ENCODE data around the gene SORBS2. TPM values are rescaled to one million over a fixed set of nuclear protein-coding genes. Genes with fewer than 3 reads are reported as not detected.

The SORBS2 gene
- total RNA-seq, 3 donors from 2014 or later = 44.9 to 416 (median 53.7) TPM

DNA sequence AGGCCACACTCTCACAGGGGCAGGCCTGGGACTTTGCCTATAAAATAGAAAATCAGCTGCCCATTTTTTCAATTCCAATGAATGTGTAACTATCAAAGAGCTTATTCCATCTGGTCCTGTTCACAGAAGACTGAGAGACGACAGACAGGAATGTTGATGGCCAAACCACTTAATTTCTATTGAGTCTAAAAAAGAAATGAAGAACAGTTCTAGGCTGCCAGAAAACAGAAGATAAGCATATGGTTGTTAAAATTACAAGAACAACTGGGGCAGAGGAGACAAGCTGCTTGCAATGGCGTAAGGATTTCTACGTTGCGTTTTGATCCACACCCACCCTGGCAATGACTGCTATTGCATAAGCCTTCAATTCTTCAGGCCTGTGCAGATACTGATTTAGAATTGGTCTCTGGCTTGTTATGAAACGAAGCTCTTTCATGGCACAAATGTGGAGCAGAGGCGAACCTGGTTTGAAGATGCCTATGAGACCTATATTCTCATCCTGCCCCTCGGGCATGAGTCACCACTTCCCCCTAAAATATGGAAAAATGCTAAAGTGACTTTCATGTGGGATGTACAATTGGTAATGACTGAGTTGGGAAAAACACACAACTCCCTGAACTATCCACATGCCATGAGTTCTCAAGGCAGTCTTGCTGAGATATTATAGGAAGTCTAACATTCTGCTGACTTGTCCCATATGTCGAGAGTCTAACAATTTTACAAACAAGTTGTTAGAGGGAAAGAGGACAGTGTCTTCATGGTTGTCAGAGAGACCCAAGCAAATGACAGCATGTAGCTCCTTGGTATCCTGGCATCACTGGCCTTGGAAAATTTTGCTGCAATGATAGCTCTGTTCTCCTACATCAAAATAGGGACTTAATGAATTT is 37.9 kb upstream of the SORBS2 start:
- intact Hi-C loops (cut with DNase I, micrococcal nuclease) = no loop called here

DNA sequence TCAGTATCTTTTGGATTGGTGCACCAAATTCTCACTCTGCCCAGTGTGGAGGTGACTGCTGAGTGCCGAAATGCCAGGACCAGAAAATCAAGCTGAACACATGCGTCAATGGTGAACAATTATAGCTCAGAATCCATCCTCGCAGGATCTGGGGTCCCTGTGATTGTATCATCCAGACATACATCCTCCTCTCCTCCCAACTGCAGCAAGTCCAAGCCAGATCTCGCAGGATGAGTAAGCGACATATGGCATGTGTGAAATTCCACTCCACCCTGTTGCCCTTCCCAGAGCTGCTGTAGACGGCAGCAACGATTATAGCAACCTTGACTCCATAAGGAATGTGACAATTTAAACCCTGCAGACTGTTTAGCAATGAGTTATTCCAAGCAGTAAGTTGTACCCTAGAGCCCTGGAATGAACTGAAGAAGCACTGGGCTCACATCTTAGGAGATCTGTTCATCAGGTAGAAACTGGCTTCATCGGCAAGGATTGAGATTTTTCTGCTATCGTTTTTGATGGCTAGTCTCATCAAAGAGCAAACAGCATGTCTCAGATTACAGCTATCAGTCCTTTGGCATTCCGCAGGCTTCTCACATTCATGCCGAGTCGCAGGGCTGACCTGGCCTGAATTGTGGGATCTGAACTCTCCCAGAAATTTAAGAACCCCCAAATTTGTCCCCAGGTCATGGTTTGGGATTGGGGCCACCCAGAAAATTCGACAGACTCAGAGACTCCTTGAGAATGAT is 35.5 kb upstream of the SORBS2 start:
- intact Hi-C loops (cut with DNase I, micrococcal nuclease) = no loop called here
- peak in 1 of 3 donors; percentile 31 for DNase-seq
- ATAC-seq = peak; percentile 82
- no peak overlapping the region for H3K4me3 ChIP-seq
- H3K36me3 ChIP-seq (ENCODE audit: low read depth) = no peaks in the 10 kb centered on the region
- H3K4me1 ChIP-seq (ENCODE audit: low read depth) = no peaks in the 10 kb centered on the region
- H3K9me3 ChIP-seq = no peaks in the 10 kb centered on the region
- TF ChIP-seq, protein P1, sequence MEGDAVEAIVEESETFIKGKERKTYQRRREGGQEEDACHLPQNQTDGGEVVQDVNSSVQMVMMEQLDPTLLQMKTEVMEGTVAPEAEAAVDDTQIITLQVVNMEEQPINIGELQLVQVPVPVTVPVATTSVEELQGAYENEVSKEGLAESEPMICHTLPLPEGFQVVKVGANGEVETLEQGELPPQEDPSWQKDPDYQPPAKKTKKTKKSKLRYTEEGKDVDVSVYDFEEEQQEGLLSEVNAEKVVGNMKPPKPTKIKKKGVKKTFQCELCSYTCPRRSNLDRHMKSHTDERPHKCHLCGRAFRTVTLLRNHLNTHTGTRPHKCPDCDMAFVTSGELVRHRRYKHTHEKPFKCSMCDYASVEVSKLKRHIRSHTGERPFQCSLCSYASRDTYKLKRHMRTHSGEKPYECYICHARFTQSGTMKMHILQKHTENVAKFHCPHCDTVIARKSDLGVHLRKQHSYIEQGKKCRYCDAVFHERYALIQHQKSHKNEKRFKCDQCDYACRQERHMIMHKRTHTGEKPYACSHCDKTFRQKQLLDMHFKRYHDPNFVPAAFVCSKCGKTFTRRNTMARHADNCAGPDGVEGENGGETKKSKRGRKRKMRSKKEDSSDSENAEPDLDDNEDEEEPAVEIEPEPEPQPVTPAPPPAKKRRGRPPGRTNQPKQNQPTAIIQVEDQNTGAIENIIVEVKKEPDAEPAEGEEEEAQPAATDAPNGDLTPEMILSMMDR (IDR thresholded peaks at IDR 0.05) = no peak

More for the DNA sequence above, 37.9 kb upstream of the SORBS2 start:
- H3K9me3 ChIP-seq = no peaks in the 10 kb centered on the region
- ATAC-seq = no peak
- no peak overlapping the region for H3K4me3 ChIP-seq
- DNase-seq = no peak
- TF ChIP-seq, protein P1 (IDR thresholded peaks at IDR 0.05) = no peak
- no peaks in the 10 kb centered on the region for H3K4me1 ChIP-seq (ENCODE audit: low read depth)
- H3K36me3 ChIP-seq (ENCODE audit: low read depth) = no peaks in the 10 kb centered on the region

DNA sequence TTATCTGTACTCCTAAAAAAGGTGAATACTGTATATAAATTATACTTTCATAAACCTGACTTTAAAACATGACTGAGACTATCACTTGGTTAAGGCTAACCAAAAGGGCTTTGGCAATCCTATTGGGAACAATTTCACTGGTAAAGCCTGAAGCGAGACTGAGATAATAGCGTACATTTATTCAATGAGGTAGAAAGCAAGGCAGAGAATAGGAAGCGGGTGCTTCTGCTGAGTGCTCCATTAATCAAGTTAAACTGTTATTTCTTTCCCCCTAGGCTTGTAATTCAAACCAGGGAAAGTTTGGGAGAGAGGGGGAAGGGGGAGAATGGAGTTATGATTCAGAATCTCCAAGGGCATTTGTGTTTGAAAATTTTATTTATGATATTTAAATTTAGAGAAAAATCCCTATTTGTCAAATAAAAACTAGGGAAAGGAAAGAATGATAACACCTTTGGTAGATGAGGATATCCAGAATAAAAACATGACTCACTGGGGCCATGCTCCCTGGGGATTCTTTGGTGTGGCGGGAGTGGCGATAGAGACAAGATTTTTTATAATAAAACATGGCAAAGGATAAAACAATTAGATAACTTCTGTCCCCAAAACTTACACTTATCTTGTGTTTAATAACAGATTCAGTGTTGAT is 34.6 kb upstream of the SORBS2 start:
- TF ChIP-seq, protein P1 (IDR thresholded peaks at IDR 0.05) = no peak
- no peak overlapping the region for H3K4me3 ChIP-seq
- DNase-seq (no peak), ATAC-seq (no peak)
- H3K9me3 ChIP-seq = no peaks in the 10 kb centered on the region
- intact Hi-C loops (cut with DNase I, micrococcal nuclease) = no loop called here
- H3K4me1 ChIP-seq (ENCODE audit: low read depth) = no peaks in the 10 kb centered on the region
- H3K36me3 ChIP-seq (ENCODE audit: low read depth) = no peaks in the 10 kb centered on the region

GRCh38 chr4:185845966-185846365 is 34.0 kb upstream of the SORBS2 start:
- intact Hi-C loops (cut with DNase I, micrococcal nuclease) = no loop called here
- DNase-seq = no peak
- TF ChIP-seq, protein P1 (IDR thresholded peaks at IDR 0.05) = no peak
- Histone ChIP-seq H3K4me3 (no peak overlapping the region), H3K4me1 (ENCODE audit: low read depth) (no peaks in the 10 kb centered on the region), H3K36me3 (ENCODE audit: low read depth) (no peaks in the 10 kb centered on the region), H3K9me3 (no peaks in the 10 kb centered on the region)
- ATAC-seq = no peak

- no peaks in the 10 kb centered on the region for H3K36me3 ChIP-seq (ENCODE audit: low read depth)
- peaks cover 12% of the 10 kb centered on the region for H3K4me1 ChIP-seq (ENCODE audit: low read depth)
- DNase-seq (no peak), ATAC-seq (no peak)
- H3K4me3 ChIP-seq = no peak overlapping the region
- no peaks in the 10 kb centered on the region for H3K9me3 ChIP-seq
- TF ChIP-seq, protein P1 (IDR thresholded peaks at IDR 0.05) = no peak
- intact Hi-C loops (cut with DNase I, micrococcal nuclease) = no loop called here
These were observed 29.5 kb upstream of the SORBS2 start for GRCh38 chr4:185841451-185841850.

All from mucosa of descending colon (tissue), 3 donors.